NT2/D1 (cell line): ENCODE data around the gene GSAP.

Source experiments
- DNase-seq: peaks from one replicate; pipeline ENCODE4 v3.0.0-alpha.2; 2011; ENCODE audit warnings: low read depth, low spot score
- H3K27me3 ChIP-seq: 2 replicates; pipeline ENCODE4 v1.6.0; 2011; ENCODE audit warnings: mild to moderate bottlenecking; ENCODE audit not compliant: insufficient read length, insufficient read depth
- H3K36me3 ChIP-seq: 2 replicates; pipeline ENCODE4 v1.6.1; 2011; ENCODE audit warnings: mild to moderate bottlenecking, low read length, mixed read lengths; ENCODE audit not compliant: insufficient read depth, insufficient read length
- H3K4me1 ChIP-seq: 2 replicates; pipeline ENCODE4 v1.5.1; 2011; ENCODE audit not compliant: insufficient read depth, insufficient read length
- H3K4me3 ChIP-seq: 2 replicates; pipeline ENCODE4 v1.5.1; 2011; ENCODE audit warnings: low read depth; ENCODE audit not compliant: insufficient read length
- H3K9ac ChIP-seq: 2 replicates; pipeline ENCODE4 v1.6.0; 2011; ENCODE audit warnings: low read depth; ENCODE audit not compliant: insufficient read length
- H3K9me3 ChIP-seq: 2 replicates; pipeline ENCODE4 v1.5.1; 2011; ENCODE audit warnings: mild to moderate bottlenecking, low read length; ENCODE audit not compliant: insufficient read depth
- SUZ12 ChIP-seq: IDR thresholded peaks from 2 replicates; pipeline ENCODE4 v1.6.1; 2011; ENCODE audit not compliant: insufficient read length, insufficient read depth; ENCODE audit errors: extremely low read depth
- YY1 ChIP-seq: IDR thresholded peaks from 2 replicates; pipeline ENCODE4 v1.6.1; 2011; ENCODE audit not compliant: insufficient read length, insufficient read depth
- ZNF274 ChIP-seq: IDR thresholded peaks from 2 replicates; pipeline ENCODE4 v1.6.1; 2011; ENCODE audit warnings: mild to moderate bottlenecking, low read depth, low read length

Gene GSAP

GRCh38 chr7:77330169-77330882 is 85.8 kb downstream of the GSAP start:
- no peak overlapping the region for H3K4me3 ChIP-seq
- no peaks in the 10 kb centered on the region for H3K36me3 ChIP-seq
- TF ChIP-seq ZNF274, result no peak
- H3K4me1 ChIP-seq, result peaks cover 4% of the 10 kb centered on the region
- no peaks in the 10 kb centered on the region for H3K9me3 ChIP-seq
- H3K27me3 ChIP-seq, result no peaks in the 10 kb centered on the region
- no peak overlapping the region for H3K9ac ChIP-seq
- DNase-seq, result no peak

GRCh38 chr7:77329466-77330168 is 86.5 kb downstream of the GSAP start:
- Histone ChIP-seq H3K4me3 (no peak overlapping the region), H3K36me3 (no peaks in the 10 kb centered on the region), H3K9me3 (no peaks in the 10 kb centered on the region), H3K4me1 (peaks cover 4% of the 10 kb centered on the region), H3K27me3 (no peaks in the 10 kb centered on the region), H3K9ac (no peak overlapping the region)
- no peak for TF ChIP-seq YY1
- no peak for TF ChIP-seq ZNF274
- no peak for TF ChIP-seq SUZ12
- no peak for DNase-seq

GRCh38 chr7:77328669-77329068 is 87.5 kb downstream of the GSAP start:
- Histone ChIP-seq H3K9me3 (no peaks in the 10 kb centered on the region), H3K9ac (no peak overlapping the region), H3K27me3 (no peaks in the 10 kb centered on the region), H3K4me3 (no peak overlapping the region), H3K36me3 (no peaks in the 10 kb centered on the region), H3K4me1 (peaks cover 4% of the 10 kb centered on the region)
- DNase-seq, result no peak
- TF ChIP-seq SUZ12, result no peak
- TF ChIP-seq ZNF274, result no peak
- no peak for TF ChIP-seq YY1

- Histone ChIP-seq H3K4me3 (no peak overlapping the region), H3K9ac (no peak overlapping the region), H3K4me1 (peaks cover 4% of the 10 kb centered on the region), H3K36me3 (no peaks in the 10 kb centered on the region), H3K9me3 (no peaks in the 10 kb centered on the region), H3K27me3 (no peaks in the 10 kb centered on the region)
- no peak for DNase-seq
- no peak for TF ChIP-seq SUZ12
- no peak for TF ChIP-seq ZNF274
- TF ChIP-seq YY1, result no peak
Measured at GRCh38 chr7:77327932-77328628, 88.1 kb downstream of the GSAP start.

- no peak for DNase-seq
- no peak overlapping the region for H3K9ac ChIP-seq
- no peak for TF ChIP-seq ZNF274
- no peak for TF ChIP-seq SUZ12
- no peak for TF ChIP-seq YY1
- H3K36me3 ChIP-seq, result no peaks in the 10 kb centered on the region
- peaks cover 4% of the 10 kb centered on the region for H3K4me1 ChIP-seq
- H3K27me3 ChIP-seq, result no peaks in the 10 kb centered on the region
- H3K9me3 ChIP-seq, result no peaks in the 10 kb centered on the region
- no peak overlapping the region for H3K4me3 ChIP-seq
Measured at GRCh38 chr7:77327067-77327931, 88.8 kb downstream of the GSAP start.

GRCh38 chr7:77326131-77326530 is 90.0 kb downstream of the GSAP start:
- Histone ChIP-seq H3K36me3 (no peaks in the 10 kb centered on the region), H3K4me1 (peaks cover 4% of the 10 kb centered on the region), H3K9me3 (no peaks in the 10 kb centered on the region), H3K9ac (no peak overlapping the region), H3K27me3 (no peaks in the 10 kb centered on the region), H3K4me3 (no peak overlapping the region)
- DNase-seq, result no peak
- no peak for TF ChIP-seq YY1
- TF ChIP-seq ZNF274, result no peak
- TF ChIP-seq SUZ12, result no peak

GRCh38 chr7:77321300-77321699 is 94.8 kb downstream of the GSAP start:
- no peaks in the 10 kb centered on the region for H3K4me1 ChIP-seq
- no peaks in the 10 kb centered on the region for H3K9me3 ChIP-seq
- H3K27me3 ChIP-seq, result no peaks in the 10 kb centered on the region
- H3K36me3 ChIP-seq, result no peaks in the 10 kb centered on the region
- H3K4me3 ChIP-seq, result no peak overlapping the region
- DNase-seq, result no peak
- TF ChIP-seq YY1 (no peak), ZNF274 (no peak), SUZ12 (no peak)
- no peak overlapping the region for H3K9ac ChIP-seq
